ENCODE results near the gene SFRP2.

Gene SFRP2

DNA sequence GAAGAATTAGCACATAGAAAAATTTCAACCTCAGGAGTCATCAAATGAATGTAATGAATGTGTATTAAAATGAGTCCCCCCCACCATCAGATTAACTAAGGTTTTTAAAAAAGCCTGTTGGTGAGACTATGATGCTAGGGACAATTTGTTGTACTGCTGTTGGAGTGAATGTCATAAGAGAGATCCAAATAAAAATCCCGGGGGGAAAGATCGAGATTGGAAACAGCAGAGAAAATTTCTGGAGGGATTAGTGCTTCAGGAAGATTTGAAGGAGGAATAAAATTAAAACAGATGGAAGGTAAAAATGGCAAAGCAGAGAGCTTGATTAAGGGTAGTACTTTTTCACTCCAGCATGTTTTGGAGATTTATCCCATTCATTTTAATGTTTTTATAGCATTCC is 25.9 kb upstream of the SFRP2 start:
- no peak for DNase-seq (ENCODE audit: low read depth)

GRCh38 chr4:153809916-153810810 is 21.3 kb upstream of the SFRP2 start:
- no peak overlapping the region for H3K4me3 ChIP-seq (ENCODE audit: low read depth, low read length)
- TF ChIP-seq, protein P1, sequence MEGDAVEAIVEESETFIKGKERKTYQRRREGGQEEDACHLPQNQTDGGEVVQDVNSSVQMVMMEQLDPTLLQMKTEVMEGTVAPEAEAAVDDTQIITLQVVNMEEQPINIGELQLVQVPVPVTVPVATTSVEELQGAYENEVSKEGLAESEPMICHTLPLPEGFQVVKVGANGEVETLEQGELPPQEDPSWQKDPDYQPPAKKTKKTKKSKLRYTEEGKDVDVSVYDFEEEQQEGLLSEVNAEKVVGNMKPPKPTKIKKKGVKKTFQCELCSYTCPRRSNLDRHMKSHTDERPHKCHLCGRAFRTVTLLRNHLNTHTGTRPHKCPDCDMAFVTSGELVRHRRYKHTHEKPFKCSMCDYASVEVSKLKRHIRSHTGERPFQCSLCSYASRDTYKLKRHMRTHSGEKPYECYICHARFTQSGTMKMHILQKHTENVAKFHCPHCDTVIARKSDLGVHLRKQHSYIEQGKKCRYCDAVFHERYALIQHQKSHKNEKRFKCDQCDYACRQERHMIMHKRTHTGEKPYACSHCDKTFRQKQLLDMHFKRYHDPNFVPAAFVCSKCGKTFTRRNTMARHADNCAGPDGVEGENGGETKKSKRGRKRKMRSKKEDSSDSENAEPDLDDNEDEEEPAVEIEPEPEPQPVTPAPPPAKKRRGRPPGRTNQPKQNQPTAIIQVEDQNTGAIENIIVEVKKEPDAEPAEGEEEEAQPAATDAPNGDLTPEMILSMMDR (IDR thresholded peaks at IDR 0.05; ENCODE audit: control insufficient read depth, extremely low read depth, insufficient read depth) = no peak
- DNase-seq (ENCODE audit: low read depth) = no peak

More for the DNA sequence above, 25.9 kb upstream of the SFRP2 start:
- H3K4me3 ChIP-seq (ENCODE audit: low read depth, low read length) = no peak overlapping the region
- TF ChIP-seq, protein P1 (IDR thresholded peaks at IDR 0.05; ENCODE audit: control insufficient read depth, extremely low read depth, insufficient read depth) = no peak

GRCh38 chr4:153809307-153809706 is 20.4 kb upstream of the SFRP2 start:
- no peak for DNase-seq (ENCODE audit: low read depth)
- H3K4me3 ChIP-seq (ENCODE audit: low read depth, low read length) = no peak overlapping the region
- TF ChIP-seq, protein P1 (IDR thresholded peaks at IDR 0.05; ENCODE audit: control insufficient read depth, extremely low read depth, insufficient read depth) = no peak

DNA sequence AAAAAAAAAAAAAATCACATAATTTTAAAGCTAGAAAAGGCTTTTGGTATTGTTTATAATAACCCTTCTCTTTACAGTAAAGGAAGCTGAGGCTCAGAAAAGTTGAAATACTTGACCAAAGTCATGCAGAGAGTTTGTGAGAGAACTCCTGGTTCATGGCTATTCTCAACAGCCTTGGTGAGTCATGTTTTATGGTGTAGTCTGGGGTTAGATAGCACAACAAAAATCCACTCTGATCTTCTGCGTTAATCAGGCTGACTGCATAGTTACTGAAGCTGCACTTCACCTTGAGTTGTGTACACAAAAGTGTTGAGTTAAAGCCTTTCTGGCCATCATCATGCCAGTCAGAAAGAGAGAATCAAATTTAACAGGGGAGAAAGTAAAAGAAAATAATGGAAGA is 19.3 kb upstream of the SFRP2 start:
- TF ChIP-seq, protein P1 (IDR thresholded peaks at IDR 0.05; ENCODE audit: control insufficient read depth, extremely low read depth, insufficient read depth) = no peak
- DNase-seq (ENCODE audit: low read depth) = no peak
- H3K4me3 ChIP-seq (ENCODE audit: low read depth, low read length) = no peak overlapping the region

DNA sequence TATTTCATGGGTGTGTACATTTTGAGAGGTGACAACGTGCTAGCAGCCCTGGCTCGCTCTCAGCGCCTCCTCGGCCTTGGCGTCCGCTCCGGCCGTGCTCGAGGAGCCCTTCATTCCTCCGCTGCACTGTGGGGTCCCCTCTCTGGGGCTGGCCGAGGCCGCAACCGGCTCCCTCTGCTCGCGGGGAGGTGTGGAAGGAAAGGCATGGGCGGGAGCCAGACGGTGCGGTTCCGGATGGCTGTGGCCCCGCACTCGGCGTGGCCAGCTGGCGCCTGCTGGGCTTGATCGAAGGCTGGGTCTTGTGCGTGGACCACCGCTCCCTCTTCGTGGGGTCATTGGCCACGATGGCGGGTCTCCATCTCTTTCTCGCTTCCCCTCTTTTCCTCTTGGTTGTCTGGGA is 17.2 kb upstream of the SFRP2 start:
- TF ChIP-seq, protein P1 (IDR thresholded peaks at IDR 0.05; ENCODE audit: control insufficient read depth, extremely low read depth, insufficient read depth) = no peak
- H3K4me3 ChIP-seq (ENCODE audit: low read depth, low read length) = no peak overlapping the region
- no peak for DNase-seq (ENCODE audit: low read depth)

GRCh38 chr4:153804722-153805121 is 15.8 kb upstream of the SFRP2 start:
- no peak overlapping the region for H3K4me3 ChIP-seq (ENCODE audit: low read depth, low read length)
- no peak for DNase-seq (ENCODE audit: low read depth)
- TF ChIP-seq, protein P1 (IDR thresholded peaks at IDR 0.05; ENCODE audit: control insufficient read depth, extremely low read depth, insufficient read depth) = no peak

- H3K4me3 ChIP-seq (ENCODE audit: low read depth, low read length) = no peak overlapping the region
- DNase-seq (ENCODE audit: low read depth) = no peak
- TF ChIP-seq, protein P1 (IDR thresholded peaks at IDR 0.05; ENCODE audit: control insufficient read depth, extremely low read depth, insufficient read depth) = no peak
Observed at GRCh38 chr4:153799694-153800074, 10.8 kb upstream of the SFRP2 start.
